T-helper 2 cell treated with Interferon-gamma antibody and Interleukin-4, amounts not matched to agents 5 μg/mL and 100 μg/mL, for 36 hours (primary cell): ENCODE results near the gene TEAD1.

Experiments
- DNase-seq: peaks from one replicate; pipeline ENCODE4 v3.0.0; 2021; ENCODE audit warnings: low spot score
- H3K27ac Mint-ChIP-seq: one replicate; pipeline ENCODE4 v1.8.0; 2021; ENCODE audit warnings: mild to moderate bottlenecking, mixed read lengths
- H3K27me3 Mint-ChIP-seq: one replicate; pipeline ENCODE4 v1.8.0; 2021; ENCODE audit warnings: low read depth, mixed read lengths
- H3K36me3 Mint-ChIP-seq: one replicate; pipeline ENCODE4 v1.8.0; 2021; ENCODE audit warnings: low read depth, mixed read lengths
- H3K4me1 Mint-ChIP-seq: one replicate; pipeline ENCODE4 v1.8.0; 2021; ENCODE audit warnings: low read depth, mixed read lengths
- H3K4me3 Mint-ChIP-seq: one replicate; pipeline ENCODE4 v1.8.0; 2022; ENCODE audit warnings: mild to moderate bottlenecking, moderate library complexity, mixed read lengths
- H3K9me3 Mint-ChIP-seq: one replicate; pipeline ENCODE4 v1.8.0; 2021; ENCODE audit warnings: mixed read lengths

Gene TEAD1

DNA sequence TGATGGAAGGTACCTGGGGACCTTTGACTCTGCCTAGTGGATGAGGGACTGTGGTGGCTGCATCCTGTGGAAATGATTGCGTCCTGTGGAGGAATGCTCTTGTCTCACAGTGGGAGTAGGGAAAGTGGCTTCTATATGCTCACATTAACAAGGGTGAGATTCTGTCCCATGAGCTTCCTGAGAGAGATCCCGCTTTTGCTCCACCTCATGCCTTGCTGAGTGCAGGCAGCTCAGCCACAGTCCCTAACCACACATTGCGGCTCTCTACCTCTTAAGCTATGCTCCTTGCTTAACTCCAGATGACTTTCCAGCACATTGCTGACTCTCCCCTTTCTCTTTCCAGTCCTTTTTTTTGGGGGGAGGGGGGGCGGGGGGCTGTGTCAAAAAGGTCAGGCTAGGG lies 45.0 kb downstream of the TEAD1 start:
- H3K9me3 Mint-ChIP-seq = no peaks in the 10 kb centered on the region
- no peak overlapping the region for H3K4me3 Mint-ChIP-seq
- H3K27me3 Mint-ChIP-seq = peaks cover 82% of the 10 kb centered on the region
- no peaks in the 10 kb centered on the region for H3K36me3 Mint-ChIP-seq
- no peak for DNase-seq
- H3K4me1 Mint-ChIP-seq = peaks cover 14% of the 10 kb centered on the region
- H3K27ac Mint-ChIP-seq = no peak overlapping the region

DNA sequence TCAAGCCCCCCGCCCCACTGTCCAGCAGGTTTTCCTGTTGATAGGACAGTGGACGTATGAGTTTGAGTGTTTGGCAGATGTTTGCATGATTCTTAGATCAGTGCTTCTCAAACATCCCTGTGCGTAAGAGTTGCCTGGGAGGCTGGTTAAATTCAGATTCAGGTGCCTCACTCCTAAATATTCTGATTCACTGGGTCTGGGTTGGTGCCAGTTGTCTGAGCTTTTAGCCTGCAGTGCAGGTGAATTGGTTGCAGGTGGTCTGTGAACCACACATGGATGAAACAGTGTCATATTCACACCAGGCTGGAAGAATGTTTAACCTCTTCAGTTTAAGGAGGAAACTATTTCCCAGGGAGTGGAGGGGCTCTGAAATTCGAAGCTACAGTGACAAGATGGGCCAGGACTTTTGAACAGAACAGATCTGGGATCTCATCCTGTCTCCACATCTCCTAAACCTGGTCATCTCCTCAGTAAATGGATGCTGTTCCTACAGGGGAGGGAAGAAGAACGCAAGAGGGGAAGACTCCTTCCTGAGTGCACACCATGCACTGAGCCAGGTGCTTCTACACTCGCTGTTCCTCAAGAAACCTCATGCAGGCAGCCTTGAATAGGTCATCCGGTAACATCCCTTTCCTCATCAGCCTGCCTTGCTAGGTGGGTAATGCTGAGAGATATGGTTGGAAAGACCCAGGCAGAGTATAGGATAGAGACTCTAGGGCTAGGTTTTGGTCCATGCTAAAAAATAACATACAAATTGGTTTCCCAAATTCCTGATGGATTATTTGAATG lies 47.8 kb downstream of the TEAD1 start:
- DNase-seq = no peak
- Mint-ChIP-seq H3K4me3 (no peak overlapping the region), H3K4me1 (peaks cover 16% of the 10 kb centered on the region), H3K27ac (no peak overlapping the region), H3K9me3 (no peaks in the 10 kb centered on the region), H3K27me3 (peaks cover 66% of the 10 kb centered on the region), H3K36me3 (no peaks in the 10 kb centered on the region)

DNA sequence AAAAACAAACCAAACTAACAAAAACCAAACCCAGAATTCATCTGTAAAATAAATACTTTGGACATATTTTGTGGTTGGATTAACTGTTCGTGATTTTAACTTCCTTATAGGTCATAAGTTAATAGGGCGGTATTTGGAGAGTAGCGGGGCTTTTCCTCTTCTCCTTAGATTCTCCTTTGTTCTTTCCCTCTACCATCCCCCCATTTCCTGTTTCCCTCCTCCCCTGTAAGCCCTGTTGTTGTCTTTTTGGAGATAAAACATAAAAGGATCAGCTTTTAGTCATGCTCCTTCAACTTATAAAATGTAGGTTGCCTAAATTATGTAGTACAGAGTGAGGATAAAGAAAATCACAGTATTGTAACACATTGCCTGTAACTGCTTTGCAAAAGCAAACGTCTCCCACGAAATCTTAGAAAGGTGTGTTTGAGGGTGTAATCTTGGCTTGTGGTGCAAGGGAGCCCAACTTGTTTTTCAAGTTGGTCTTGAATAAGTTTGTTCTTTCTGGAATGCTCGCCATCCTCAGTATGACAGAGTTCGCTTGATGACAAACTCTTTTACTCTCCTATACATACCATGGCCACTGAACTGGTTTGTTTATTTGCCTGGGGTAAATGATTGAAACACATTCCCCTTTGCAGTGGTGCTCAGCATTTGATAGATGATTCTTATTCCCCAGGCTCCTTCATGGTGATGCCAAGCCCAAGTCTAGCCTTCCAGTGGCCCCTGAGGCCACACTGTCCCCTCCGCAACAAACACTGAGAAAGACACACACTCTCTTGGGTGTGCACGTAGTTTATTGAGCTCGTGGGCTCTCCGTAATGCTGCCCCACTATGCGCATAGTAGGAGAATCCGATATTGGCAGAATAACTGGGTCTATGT lies 49.4 kb downstream of the TEAD1 start:
- peaks cover 3% of the 10 kb centered on the region for H3K4me1 Mint-ChIP-seq
- H3K27ac Mint-ChIP-seq = no peak overlapping the region
- H3K9me3 Mint-ChIP-seq = no peaks in the 10 kb centered on the region
- H3K36me3 Mint-ChIP-seq = no peaks in the 10 kb centered on the region
- peaks cover 59% of the 10 kb centered on the region for H3K27me3 Mint-ChIP-seq
- no peak for DNase-seq
- no peak overlapping the region for H3K4me3 Mint-ChIP-seq

DNA sequence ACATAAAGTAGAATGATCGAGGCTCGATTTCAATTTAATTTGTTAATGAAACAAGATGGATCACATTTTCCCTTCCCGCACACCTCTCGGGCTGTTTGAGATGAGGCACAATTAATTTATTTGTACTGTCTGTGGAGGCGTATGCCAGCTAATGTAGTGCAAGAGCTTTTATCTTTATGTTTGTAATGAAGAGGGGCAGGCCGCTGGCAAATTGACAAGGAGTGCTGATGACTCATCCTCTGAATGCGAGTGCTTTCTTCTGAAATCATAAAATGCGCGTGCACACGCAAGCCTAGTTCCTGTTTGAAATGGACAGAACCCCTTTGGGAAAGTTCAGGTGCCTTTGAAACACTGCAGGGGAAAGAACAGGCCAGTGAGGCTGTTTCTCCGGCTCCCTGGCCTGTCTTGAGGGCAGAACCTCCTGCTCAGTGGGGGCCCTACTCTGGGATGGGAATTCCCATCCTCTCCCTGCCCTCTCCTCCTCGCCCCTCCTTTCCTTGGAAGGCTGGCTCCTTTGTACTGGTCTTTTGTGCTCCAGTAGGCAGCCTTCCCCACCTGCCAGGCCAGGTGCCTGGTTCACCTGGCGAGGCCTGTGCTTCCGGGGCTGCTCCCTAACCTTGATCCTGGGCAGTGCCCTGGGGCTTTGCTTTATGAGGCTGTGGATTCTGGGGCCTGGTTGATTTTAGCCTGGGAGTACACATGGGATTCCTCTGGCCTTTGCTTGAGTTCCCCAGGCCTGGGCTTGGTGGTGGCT lies 50.3 kb downstream of the TEAD1 start:
- peaks cover 3% of the 10 kb centered on the region for H3K4me1 Mint-ChIP-seq
- H3K9me3 Mint-ChIP-seq = no peaks in the 10 kb centered on the region
- no peaks in the 10 kb centered on the region for H3K36me3 Mint-ChIP-seq
- peaks cover 55% of the 10 kb centered on the region for H3K27me3 Mint-ChIP-seq
- no peak for DNase-seq
- no peak overlapping the region for H3K4me3 Mint-ChIP-seq
- no peak overlapping the region for H3K27ac Mint-ChIP-seq

DNA sequence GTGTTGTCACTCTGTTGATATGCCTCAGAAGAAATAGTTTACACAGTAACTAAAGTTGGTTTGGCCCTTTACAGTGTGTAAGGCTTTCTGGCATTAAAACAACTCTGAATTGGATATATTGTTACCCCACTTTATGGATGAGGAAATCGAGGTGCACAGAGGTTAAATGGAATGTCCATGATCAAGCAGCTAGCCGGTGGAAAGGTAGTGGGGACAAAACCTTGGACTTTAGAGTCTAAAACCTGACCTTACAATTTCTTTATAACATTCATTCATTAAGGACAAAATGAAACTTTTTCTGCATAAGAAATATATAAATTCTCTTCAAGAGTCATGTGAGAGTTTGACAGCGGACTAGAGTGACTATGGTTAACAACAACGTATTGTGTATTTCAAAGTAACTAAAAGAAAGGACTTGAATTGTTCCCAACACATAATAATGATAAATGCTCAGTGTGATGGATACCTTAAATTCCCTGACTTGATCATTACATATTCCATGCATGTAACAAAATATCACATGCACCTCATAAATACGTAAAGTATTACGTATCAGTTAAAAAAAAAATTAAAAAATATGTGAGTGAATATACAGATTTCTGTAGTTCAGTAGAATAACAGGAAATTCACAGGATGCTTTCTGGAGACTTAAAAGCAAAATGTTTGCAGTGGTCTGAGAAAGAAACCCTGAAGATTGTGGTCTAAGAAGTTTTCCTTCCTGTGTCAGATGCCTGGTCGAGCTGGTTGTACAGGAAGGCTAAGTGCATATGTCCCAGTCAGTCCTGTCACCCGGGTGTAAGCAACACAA lies 51.0 kb downstream of the TEAD1 start:
- no peak for DNase-seq
- H3K27me3 Mint-ChIP-seq = peaks cover 48% of the 10 kb centered on the region
- no peak overlapping the region for H3K27ac Mint-ChIP-seq
- no peaks in the 10 kb centered on the region for H3K36me3 Mint-ChIP-seq
- peaks cover 3% of the 10 kb centered on the region for H3K4me1 Mint-ChIP-seq
- no peak overlapping the region for H3K4me3 Mint-ChIP-seq
- no peaks in the 10 kb centered on the region for H3K9me3 Mint-ChIP-seq

DNA sequence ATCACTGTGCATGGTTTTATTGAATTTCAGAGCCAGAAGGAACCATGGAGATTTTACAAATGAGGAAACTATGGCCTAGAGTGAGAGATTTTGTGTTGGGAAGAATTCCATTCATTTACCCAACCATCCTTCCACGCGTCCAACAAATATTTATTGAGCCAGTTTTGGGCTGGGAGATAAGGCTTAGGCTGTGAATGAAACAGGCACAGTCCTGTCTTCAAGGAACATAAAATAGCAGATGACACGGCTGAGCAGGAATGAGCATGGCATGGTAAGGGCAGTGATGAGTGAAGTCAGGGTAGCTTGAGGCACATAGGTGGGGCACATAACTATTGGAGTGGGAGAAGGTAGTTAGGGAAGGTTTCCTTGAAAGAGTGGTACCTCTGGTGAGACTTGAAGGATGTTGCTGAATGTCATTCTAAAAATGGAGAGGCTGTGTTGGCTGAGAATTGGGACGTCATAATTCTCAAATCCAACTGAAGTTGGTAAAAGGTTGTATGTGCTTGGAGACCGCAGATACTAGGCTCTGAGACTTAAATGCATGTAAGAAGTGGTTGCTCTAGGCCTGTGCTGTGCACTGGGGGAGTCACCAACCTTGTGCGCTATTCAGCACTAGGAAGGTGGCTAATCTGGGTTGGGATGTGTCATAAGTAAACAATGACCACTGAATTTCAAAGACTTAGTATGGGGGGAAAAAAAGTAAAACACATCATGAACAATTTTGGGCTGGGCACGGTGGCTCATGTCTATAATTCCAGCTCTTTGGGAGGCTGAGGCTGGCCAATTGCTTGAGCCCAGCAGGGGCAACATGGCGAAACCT lies 51.9 kb downstream of the TEAD1 start:
- Mint-ChIP-seq H3K36me3 (no peaks in the 10 kb centered on the region), H3K27ac (no peak overlapping the region), H3K27me3 (peaks cover 41% of the 10 kb centered on the region), H3K4me3 (no peak overlapping the region), H3K9me3 (no peaks in the 10 kb centered on the region), H3K4me1 (peaks cover 3% of the 10 kb centered on the region)
- no peak for DNase-seq

DNA sequence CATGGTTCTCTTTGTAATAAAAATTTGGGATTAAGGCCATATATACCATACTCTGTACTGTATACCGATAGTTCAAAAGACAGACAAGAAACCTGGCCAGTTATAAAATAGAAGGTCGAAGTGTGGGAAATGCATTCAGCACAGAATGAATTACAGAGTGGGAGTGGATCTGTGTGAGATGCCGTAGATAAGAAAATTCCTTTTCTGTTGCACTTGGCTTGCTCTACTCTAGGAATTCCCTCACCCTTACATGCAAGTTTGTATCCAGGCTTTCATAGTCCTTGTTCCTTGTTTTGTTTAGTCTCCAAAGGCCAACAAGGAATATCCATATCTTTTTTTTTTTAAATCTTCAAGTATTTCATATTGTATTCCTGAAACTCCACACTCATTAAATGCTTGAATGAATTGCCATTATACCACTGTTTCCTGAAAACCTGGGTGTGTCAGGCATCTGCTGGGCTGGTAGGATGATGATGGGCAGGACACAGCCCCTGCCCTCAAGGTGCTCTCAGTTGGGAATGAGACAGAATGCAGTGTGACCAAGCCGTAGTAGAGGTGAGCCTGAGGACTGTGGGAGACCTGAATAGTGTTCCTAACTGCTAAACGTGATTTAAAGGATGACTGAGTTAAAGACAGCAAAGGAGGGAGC lies 53.5 kb downstream of the TEAD1 start:
- Mint-ChIP-seq H3K36me3 (no peaks in the 10 kb centered on the region), H3K4me3 (no peak overlapping the region), H3K9me3 (no peaks in the 10 kb centered on the region), H3K27me3 (peaks cover 27% of the 10 kb centered on the region), H3K4me1 (peaks cover 3% of the 10 kb centered on the region), H3K27ac (no peak overlapping the region)
- DNase-seq = no peak

DNA sequence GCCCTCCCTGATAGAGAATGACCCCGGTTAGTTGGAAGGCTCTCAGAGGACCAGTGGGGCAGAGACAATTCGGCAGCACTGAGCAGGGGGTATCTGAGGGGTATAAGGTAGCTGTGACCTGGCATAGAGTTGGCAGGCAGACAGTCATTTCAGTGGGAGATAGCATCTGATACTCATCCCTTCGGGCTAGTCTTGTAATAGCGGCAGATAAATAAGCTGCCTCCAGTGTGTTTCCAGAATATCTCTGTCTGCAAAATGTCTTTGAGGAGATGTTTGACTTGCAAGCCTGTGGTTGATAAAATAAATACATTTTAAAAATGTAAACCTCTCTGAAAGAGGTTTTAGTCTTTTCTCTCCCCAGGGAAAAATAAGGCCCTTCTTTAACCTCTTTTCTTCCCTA lies 54.2 kb downstream of the TEAD1 start:
- Mint-ChIP-seq H3K4me3 (no peak overlapping the region), H3K27me3 (peaks cover 20% of the 10 kb centered on the region), H3K9me3 (no peaks in the 10 kb centered on the region), H3K27ac (no peak overlapping the region), H3K36me3 (no peaks in the 10 kb centered on the region), H3K4me1 (peaks cover 3% of the 10 kb centered on the region)
- no peak for DNase-seq

DNA sequence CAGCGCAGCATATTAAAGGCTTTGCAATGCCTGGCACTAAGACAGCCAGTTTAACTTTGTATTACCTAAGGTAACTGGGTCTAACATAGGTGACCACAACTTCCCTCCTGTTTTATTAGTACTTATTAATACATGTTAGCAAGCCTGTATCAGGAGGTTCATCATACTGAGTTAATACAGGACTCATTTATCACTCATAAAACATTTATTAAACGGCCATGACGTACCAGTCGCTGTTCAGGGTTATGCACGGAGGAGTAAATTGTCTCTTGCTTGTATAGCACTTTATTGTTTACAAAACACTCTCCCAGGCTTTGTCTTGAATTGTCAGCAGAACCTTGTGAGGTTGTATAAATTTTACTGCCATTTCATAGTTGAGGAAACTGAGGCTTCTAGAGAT lies 55.7 kb downstream of the TEAD1 start:
- Mint-ChIP-seq H3K4me3 (no peak overlapping the region), H3K27ac (no peak overlapping the region), H3K4me1 (peaks cover 2% of the 10 kb centered on the region), H3K27me3 (peaks cover 12% of the 10 kb centered on the region), H3K9me3 (no peaks in the 10 kb centered on the region), H3K36me3 (no peaks in the 10 kb centered on the region)
- DNase-seq = no peak

DNA sequence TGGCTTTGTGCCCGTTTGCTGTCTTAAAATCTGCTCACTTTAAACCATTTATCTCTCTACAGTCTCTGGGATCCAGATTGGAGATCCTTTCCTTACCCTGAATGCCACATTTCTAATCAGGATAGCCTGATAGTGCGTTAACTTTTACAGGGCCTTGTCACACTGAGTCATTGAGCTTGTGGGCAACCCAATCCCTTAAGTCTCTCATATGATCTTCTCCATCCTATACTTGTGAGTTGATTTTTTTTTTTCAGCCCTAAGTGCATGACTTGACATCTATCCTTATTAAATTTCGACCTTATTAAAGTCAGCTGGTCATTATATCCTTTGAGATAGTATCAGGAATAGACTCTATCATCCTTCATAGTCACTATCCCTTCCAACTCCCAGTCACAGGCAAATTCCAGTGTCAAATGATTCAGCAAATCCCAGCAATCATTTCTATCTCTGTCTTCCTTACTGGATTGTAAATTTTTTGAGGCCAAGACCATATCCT lies 57.7 kb downstream of the TEAD1 start:
- no peak for DNase-seq
- peaks cover 9% of the 10 kb centered on the region for H3K27me3 Mint-ChIP-seq
- no peaks in the 10 kb centered on the region for H3K4me1 Mint-ChIP-seq
- no peak overlapping the region for H3K27ac Mint-ChIP-seq
- H3K4me3 Mint-ChIP-seq = no peak overlapping the region
- no peaks in the 10 kb centered on the region for H3K9me3 Mint-ChIP-seq
- H3K36me3 Mint-ChIP-seq = no peaks in the 10 kb centered on the region

DNA sequence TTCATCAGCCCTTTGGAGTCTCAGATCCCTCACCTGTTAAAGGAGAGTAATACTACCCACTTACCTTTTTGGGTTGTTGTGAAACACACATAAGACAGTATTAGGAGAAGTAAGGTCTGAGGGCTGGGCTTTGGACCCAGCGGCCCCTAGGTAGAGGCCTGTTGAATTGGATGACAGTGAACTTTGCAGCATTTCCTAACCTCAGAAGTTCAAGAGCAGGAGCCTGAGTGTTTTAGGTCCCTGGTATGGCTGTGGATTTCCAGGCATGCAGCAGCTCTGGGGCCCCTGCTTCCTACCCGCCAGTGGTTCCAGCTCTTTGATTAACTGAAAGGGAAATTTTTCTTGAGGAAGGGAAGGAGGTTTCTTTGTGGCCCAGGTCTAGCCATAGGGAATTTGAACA lies 58.9 kb downstream of the TEAD1 start:
- Mint-ChIP-seq H3K9me3 (no peaks in the 10 kb centered on the region), H3K27me3 (peaks cover 10% of the 10 kb centered on the region), H3K36me3 (no peaks in the 10 kb centered on the region), H3K4me3 (no peak overlapping the region), H3K4me1 (no peaks in the 10 kb centered on the region), H3K27ac (no peak overlapping the region)
- no peak for DNase-seq

DNA sequence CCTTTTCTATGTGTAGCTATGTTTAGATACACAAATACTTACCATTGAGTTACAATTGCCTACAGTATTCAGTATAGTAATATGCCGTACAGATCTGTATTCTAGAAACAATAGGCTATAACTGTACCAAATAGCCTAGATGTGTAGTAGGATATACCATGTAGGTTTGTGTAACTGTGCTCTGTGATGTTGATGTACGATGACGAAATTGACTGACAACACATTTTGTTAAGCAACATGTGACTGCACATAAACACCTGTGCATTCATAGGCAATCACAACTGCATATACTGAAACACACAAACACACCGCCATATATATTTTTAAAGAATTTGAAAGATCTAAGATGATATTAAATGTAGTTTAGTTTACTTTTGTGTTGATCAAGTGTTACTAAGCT lies 60.4 kb downstream of the TEAD1 start:
- H3K27me3 Mint-ChIP-seq = peaks cover 7% of the 10 kb centered on the region
- no peaks in the 10 kb centered on the region for H3K36me3 Mint-ChIP-seq
- H3K4me3 Mint-ChIP-seq = no peak overlapping the region
- H3K4me1 Mint-ChIP-seq = no peaks in the 10 kb centered on the region
- no peak for DNase-seq
- H3K9me3 Mint-ChIP-seq = no peaks in the 10 kb centered on the region
- no peak overlapping the region for H3K27ac Mint-ChIP-seq
